HG03558 (cell line): ENCODE results near the gene CELF5.
"Not testable (repeated sequence)": the region's sequence is repeated elsewhere in the genome, so short reads cannot be mapped to it uniquely, and the experiment has no call there.

Experiments used
- ATAC-seq: cut with Tn5 transposase; IDR thresholded peaks from one replicate; pipeline ENCODE4 v1.9.1; 2021; ENCODE audit warnings: moderate number of reproducible peaks; ENCODE audit not compliant: unreplicated experiment; ENCODE audit errors: extremely low read depth

CELF5 gene

DNA sequence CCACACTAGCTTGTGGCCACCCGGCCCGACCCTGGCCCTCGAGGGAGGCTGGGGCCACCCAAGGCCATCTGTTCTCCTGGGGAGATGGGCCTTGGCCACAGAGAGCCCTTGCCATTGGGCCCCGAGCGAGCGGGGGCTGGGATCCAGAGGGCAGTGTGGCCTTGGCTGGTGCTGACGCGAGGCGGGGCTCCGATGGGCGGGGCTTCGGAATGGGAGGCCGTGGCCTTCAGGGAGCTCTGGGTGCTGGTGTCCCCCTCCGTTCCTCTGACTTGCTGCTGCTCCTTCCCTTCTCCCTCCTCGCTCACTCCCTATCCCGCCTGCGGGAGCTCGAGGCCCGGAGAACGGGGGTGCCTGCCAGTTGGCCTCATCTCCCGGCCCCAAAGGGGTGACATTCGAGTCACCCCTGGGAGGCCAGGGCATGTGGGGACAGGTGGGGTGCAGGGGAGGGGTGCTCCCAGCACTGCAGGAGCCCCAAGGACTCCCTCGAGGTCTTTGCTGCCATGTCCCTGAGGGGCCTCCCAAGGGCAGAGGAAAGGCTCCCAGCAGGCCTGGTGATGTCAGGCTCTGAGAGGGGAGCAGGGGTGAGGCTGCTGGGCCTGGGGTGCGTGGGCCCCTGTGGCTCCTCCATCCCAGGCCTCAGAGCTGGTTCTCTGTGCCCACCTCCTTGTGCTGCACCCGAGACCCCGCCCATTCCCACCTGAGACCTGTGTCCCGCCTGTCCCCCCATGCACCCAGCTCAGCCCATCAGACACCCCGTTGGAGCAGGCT, 34.6 kb upstream of the CELF5 start:
- no peak for ATAC-seq

GRCh38 chr19:3190470-3190770, 34.0 kb upstream of the CELF5 start:
- no peak for ATAC-seq

DNA sequence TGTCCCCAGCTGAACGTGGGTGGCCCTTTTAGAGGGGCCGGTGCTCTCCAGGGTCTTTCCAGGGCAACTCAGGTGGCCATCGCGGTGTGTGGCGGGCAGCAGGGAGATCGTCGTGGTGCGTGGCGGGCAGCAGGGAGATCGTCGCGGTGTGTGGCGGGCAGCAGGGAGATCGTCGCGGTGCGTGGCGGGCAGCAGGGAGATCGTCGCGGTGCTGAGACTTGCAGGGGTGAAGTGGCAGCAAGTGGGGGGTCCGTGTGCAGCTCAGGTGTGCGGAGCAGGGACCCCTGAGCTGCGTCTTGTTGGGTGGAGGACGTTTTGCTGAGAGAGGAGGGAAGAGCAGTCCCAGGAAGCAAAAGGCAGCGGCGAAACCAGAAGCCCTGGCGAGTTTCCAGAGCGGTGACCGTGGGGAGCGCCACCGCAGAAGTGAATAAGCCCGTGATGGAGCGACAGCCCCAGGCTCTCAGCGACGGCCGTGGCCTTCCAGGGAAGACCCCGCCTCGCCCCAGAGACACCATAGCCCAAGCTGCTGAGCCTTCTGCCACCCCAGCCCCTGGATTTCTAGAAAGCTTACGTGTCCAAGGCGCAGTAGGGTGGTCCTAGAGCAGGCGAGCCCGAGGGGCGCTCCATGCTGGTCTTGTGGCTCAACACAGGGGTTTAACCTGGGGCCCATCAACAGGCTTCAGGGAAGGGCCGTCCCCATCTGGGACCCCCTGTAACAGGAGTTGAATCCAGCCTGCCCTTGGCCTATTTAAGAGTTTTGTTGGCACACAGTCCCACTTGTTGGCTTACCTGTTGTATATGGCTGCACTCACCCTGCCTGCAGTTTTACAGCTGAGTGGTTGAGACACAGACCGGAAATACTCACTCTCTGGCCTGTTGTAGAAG, 33.3 kb upstream of the CELF5 start:
- no peak for ATAC-seq

DNA sequence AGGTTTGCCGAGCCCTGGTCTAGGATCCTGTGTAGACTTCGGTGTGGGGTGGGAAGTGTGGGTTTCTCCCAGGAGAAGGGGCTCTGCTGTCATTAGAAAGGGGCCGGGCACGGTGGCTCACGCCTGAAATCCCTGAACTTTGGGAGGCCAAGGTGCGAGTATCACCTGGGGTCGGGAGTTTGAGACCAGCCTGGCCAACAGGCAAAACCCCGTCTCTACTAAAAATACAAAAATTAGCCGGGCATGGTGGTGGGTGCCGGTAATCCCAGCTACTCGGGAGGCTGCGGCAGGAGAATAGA, 32.7 kb upstream of the CELF5 start:
- not testable (repeated sequence) for ATAC-seq

- ATAC-seq: no peak
Observed at GRCh38 chr19:3192228-3192635, 32.2 kb upstream of the CELF5 start.

- no peak for ATAC-seq
Observed at GRCh38 chr19:3192684-3193083, 31.8 kb upstream of the CELF5 start.

DNA sequence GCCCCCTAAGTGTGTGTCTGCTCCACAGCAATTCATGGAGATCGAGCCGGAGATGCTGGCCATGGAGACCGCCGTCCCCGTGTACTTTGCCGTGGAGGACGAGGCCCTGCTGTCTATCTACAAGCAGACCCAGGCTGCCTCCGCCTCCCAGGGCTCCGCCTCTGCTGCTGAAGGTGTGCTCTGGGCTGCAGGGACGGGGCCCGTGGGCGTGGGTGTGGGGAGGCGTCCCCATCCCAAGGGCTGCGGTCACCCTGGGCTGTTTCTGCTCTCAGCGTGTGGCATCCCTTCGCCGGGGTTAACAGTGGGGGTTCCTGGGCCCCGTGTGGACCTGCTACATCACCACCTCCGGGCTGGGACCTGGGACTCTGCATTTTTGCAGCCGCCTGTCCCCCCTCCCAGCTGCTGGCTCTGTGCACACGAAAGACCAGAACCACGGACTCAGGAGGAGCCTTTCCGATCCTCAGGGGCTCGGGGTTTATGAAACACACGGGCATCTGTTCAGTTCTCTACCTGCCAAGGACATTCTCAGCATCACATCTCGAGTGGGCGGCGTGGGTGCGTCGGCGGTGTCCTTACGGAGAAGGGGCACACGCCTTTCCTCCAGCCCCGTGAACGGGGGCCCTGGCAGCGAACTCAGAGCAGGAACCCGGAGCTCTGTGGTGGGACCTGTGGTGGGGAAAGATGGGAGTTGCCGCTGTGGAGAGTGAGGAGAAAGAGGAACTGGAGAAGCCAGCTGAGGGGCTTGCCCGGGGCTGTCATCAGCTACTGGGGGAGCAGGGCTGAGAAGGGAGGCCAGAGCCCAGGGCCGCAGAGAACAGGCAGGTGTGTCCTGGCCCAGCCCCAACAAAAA, 31.0 kb upstream of the CELF5 start:
- no peak for ATAC-seq

GRCh38 chr19:3194106-3195087, 30.1 kb upstream of the CELF5 start:
- ATAC-seq: no peak

- ATAC-seq: no peak
Observed at GRCh38 chr19:3196064-3196932, 28.2 kb upstream of the CELF5 start.

DNA sequence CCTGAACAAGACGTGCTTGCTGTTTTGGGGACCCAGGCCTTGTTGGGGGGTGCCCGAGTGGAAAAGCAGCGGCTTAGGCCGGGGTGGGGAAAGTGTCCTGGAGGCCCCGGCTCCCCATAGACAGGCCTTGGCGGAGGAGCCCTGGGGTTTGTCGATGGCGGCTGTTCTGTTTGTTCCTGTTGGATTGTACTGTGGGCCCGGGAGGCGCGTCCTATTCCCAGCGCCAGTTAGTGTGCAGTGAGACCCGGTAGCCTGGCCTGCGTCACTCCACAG, 27.6 kb upstream of the CELF5 start:
- ATAC-seq: no peak

- no peak for ATAC-seq
Observed at GRCh38 chr19:3198901-3199700, 25.4 kb upstream of the CELF5 start.

GRCh38 chr19:3201072-3201700, 23.3 kb upstream of the CELF5 start:
- no peak for ATAC-seq

GRCh38 chr19:3201911-3202310, 22.6 kb upstream of the CELF5 start:
- ATAC-seq: no peak

DNA sequence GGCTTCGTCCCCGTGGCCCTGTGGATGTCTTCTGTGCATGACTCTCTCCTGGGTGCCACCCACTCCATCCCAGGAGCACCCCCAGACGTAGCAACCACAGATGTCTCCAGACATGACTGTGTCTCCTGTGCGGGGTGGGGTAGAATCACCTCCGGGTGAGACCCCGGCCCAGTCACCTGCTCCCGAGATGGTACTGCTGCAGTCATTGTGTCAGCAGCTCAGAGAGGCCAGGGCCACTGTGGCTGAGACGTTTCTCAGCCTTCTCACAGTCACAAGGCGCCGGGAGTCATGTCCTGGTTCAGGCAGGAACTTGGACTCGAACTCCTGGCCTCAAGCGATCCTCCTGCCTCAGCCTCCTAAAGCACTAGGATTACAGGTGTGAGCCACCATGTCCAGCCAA, 22.1 kb upstream of the CELF5 start:
- no peak for ATAC-seq

GRCh38 chr19:3202895-3203294, 21.6 kb upstream of the CELF5 start:
- not testable (repeated sequence) for ATAC-seq

- no peak for ATAC-seq
Observed at GRCh38 chr19:3203805-3204645, 20.4 kb upstream of the CELF5 start.

- ATAC-seq: no peak
Observed at GRCh38 chr19:3204646-3205275, 19.7 kb upstream of the CELF5 start.
